Gastroesophageal sphincter (tissue), 4 donors: Measurements from ENCODE around the gene MARF1. TPM values are rescaled to one million over a fixed set of nuclear protein-coding genes. Genes with fewer than 3 reads are reported as not detected.

Experiments
- ATAC-seq: fragments of 150-250 bp; one replicate; pipeline ENCODE4 v1.9.1; 2016; ENCODE audit warnings: mild to moderate bottlenecking, moderate library complexity
- H3K27ac ChIP-seq, 4 donors: fragments of 200-600 bp; sonication (generic) in 3 of 4; 1 replicate in 3 of 4; 2 replicates in 1 of 4; pipeline ENCODE4 v1.5.1; 2016 to 2019
- H3K27me3 ChIP-seq: fragments of 200-600 bp; sonication (generic); one replicate; pipeline ENCODE4 v1.5.1; 2019
- H3K36me3 ChIP-seq, 2 donors: fragments of 200-600 bp; sonication (generic); one replicate each; pipeline ENCODE4 v1.5.1; 2019; ENCODE audit warnings: control low read depth in 1 of 2
- H3K4me1 ChIP-seq, 3 donors: fragments of 200-600 bp; sonication (generic); 1 replicate in 2 of 3; 2 replicates in 1 of 3; pipeline ENCODE4 v1.5.1; 2016 to 2019; ENCODE audit warnings: control low read depth in 2 of 3
- H3K4me3 ChIP-seq, 2 donors: fragments of 200-600 bp; sonication (generic); one replicate each; pipeline ENCODE4 v1.5.1; 2019; ENCODE audit warnings: mild to moderate bottlenecking in 1 of 2, moderate library complexity in 1 of 2
- H3K9me3 ChIP-seq, 3 donors: fragments of 200-600 bp; sonication (generic); one replicate each; pipeline ENCODE4 v1.5.1; 2017 to 2019; ENCODE audit warnings: control low read depth in 2 of 3
- EP300 ChIP-seq: sonication (generic); formaldehyde crosslinking; IDR thresholded peaks from one replicate; pipeline ENCODE4 v1.6.1; 2017; ENCODE audit warnings: antibody characterized with exemption, mild to moderate bottlenecking
- POLR2A ChIP-seq, 2 donors: fragments of 450-650 bp; IDR thresholded peaks; one replicate each; pipeline ENCODE4 v1.6.1; 2017; ENCODE audit warnings: antibody characterized with exemption in 2 of 2, mild to moderate bottlenecking in 2 of 2, moderate library complexity in 1 of 2
- POLR2AphosphoS5 ChIP-seq: sonication (generic); formaldehyde crosslinking; IDR thresholded peaks from one replicate; pipeline ENCODE4 v1.6.1; 2017; ENCODE audit warnings: antibody characterized with exemption
- WGBS, 2 donors: methylation state at CpG; one replicate each; pipeline ENCODE4 v1.1.5; 2018; ENCODE audit warnings: low coverage in 1 of 2; 5-methylcytosine and 5-hydroxymethylcytosine counted together
- total RNA-seq, 4 donors: library from RNA; depleted of rRNA; stranded (reverse); fragments of >200 nt; gene quantifications; one replicate each; pipeline ENCODE4 v1.1.0, GENCODE V29; 2016
- TF ChIP-seq, protein P1 (sequence below), 4 experiments: fragments of 200-600 bp in 2 of 4; fragments of 450-650 bp in 2 of 4; sonication (generic) in 1 of 4; IDR thresholded peaks; one replicate each; pipeline ENCODE4 v1.5.1; 2017 to 2019; ENCODE audit warnings: antibody characterized with exemption in 4 of 4, mild to moderate bottlenecking in 2 of 4, moderate library complexity in 2 of 4

The MARF1 gene
- total RNA-seq, 4 donors from 2014 or later: 38.2 to 67.7 (median 53.3) TPM

DNA sequence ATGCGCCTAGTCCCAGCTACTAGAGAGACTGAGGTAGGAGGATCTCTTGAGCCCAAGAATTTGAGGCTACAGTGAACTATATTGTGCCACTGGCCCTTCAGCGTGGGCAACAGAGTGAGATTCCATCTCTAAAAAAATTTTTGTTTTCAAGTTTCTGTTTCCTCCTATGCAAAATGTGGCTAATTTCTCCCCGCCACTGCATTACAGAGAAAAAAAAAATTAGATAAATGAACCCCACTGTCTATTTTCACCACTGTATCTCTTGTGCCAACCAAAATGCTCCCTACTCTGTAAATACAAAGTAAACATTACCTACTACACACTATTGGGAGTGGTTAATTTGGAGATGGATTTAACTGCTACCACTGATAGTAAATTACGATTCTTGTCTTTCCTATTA, 2.0 kb downstream of the MARF1 start:
- peaks cover under 1 to 42% of the 10 kb centered on the region in 2 donors for H3K36me3 ChIP-seq
- TF ChIP-seq POLR2AphosphoS5: no peak
- TF ChIP-seq EP300: no peak
- no peak for TF ChIP-seq POLR2A (IDR thresholded peaks at IDR 0.05)
- TF ChIP-seq, protein P1, sequence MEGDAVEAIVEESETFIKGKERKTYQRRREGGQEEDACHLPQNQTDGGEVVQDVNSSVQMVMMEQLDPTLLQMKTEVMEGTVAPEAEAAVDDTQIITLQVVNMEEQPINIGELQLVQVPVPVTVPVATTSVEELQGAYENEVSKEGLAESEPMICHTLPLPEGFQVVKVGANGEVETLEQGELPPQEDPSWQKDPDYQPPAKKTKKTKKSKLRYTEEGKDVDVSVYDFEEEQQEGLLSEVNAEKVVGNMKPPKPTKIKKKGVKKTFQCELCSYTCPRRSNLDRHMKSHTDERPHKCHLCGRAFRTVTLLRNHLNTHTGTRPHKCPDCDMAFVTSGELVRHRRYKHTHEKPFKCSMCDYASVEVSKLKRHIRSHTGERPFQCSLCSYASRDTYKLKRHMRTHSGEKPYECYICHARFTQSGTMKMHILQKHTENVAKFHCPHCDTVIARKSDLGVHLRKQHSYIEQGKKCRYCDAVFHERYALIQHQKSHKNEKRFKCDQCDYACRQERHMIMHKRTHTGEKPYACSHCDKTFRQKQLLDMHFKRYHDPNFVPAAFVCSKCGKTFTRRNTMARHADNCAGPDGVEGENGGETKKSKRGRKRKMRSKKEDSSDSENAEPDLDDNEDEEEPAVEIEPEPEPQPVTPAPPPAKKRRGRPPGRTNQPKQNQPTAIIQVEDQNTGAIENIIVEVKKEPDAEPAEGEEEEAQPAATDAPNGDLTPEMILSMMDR (IDR thresholded peaks at IDR 0.05): no peak
- H3K27ac ChIP-seq: no peak overlapping the region
- peaks cover 5 to 33% (median 12%) of the 10 kb centered on the region in 3 donors for H3K4me1 ChIP-seq
- no peaks in the 10 kb centered on the region for H3K27me3 ChIP-seq
- H3K4me3 ChIP-seq: no peak overlapping the region
- H3K9me3 ChIP-seq: no peaks in the 10 kb centered on the region
- 59 to 74% methylated on average over 4 of the region's 4 CpGs for WGBS, 2 donors
- no peak for ATAC-seq

DNA sequence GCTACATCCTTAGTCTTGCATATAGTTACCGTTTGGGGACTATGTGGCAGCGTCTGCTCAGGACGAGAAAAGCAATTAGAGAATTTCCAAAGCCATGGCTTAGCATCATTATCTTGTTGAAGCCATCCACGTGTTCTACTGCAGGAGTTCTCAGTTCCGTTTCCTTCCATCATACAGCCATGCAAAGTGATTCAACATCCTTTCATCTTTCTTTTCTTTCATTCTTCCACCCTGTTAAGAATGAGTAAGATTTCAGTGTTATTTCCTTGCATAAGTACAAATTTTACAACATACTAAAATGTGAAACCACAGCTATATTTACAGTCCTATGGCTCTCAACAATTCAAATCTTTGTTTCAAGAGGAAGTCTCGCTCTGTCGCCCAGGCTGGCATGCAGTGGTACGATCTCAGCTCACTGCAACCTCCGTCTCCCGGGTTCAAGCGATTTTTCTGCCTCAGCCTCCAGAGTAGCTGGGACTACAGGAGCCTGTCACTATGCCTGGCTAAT, 3.8 kb downstream of the MARF1 start:
- Histone ChIP-seq H3K27me3 (no peaks in the 10 kb centered on the region), H3K9me3 (no peaks in the 10 kb centered on the region), H3K4me1 (peaks cover 5 to 30% (median 12%) of the 10 kb centered on the region in 3 donors), H3K36me3 (peaks cover 7 to 60% of the 10 kb centered on the region in 2 donors), H3K4me3 (no peak overlapping the region), H3K27ac (no peak overlapping the region)
- 73 to 78% methylated on average over 8 to 11 of the region's 11 CpGs for WGBS, 2 donors
- ATAC-seq: no peak
- TF ChIP-seq POLR2A (IDR thresholded peaks at IDR 0.05) (no peak), POLR2AphosphoS5 (no peak), EP300 (no peak)
- TF ChIP-seq, protein P1 (IDR thresholded peaks at IDR 0.05): no peak

DNA sequence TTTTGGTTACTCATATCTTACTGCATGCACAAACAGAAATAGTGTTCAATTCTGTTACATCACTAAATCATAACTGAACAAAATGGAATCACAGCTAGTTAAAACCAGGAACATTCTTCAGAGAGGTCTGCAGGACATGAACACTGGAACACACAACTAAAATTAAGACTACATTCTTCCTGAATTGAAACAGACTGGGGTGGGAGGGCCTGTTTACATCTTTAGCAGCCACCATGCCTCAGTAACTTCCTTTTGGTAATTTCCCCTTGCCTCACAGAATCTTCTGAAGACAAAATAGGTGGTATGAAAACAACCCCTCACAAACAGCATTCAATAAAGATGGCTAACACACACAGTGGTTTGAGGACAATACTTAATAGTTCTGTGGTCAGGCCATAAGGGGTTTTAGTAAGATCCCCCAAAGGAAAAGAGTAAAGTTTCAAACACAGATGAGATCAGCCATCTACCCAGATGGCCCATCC, 6.5 kb downstream of the MARF1 start:
- no peak for TF ChIP-seq POLR2A (IDR thresholded peaks at IDR 0.05)
- TF ChIP-seq POLR2AphosphoS5: no peak
- no peak for TF ChIP-seq EP300
- TF ChIP-seq, protein P1 (IDR thresholded peaks at IDR 0.05): no peak
- Histone ChIP-seq H3K27ac (no peak overlapping the region), H3K4me1 (peaks cover 0 to 15% (median 2%) of the 10 kb centered on the region in 3 donors), H3K36me3 (peaks cover 7 to 87% of the 10 kb centered on the region in 2 donors), H3K4me3 (no peak overlapping the region), H3K27me3 (no peaks in the 10 kb centered on the region), H3K9me3 (no peaks in the 10 kb centered on the region)
- no peak for ATAC-seq

DNA sequence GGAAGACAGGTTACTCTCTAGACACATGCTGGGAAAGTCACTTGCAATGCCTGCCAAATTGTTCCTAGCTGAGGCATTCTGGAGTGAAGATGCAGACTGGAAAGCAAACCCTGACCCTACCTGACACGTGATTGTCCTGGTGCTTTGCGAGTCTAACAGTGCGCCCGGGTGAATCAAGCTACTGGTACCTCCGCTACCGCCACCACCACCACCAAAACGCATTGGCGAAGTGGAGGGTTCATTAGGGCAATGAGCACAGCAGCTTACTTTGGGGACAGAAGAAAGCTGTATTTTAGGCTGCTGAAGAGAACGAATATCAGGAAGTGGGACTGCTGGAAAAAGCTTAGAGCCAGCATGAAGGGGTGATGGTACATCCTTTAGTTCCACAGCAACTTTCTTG, 7.0 kb downstream of the MARF1 start:
- Histone ChIP-seq H3K27ac (no peak overlapping the region), H3K9me3 (no peaks in the 10 kb centered on the region), H3K27me3 (no peaks in the 10 kb centered on the region), H3K4me3 (no peak overlapping the region), H3K36me3 (peaks cover 7 to 92% of the 10 kb centered on the region in 2 donors), H3K4me1 (peaks cover 0 to 10% (median 0%) of the 10 kb centered on the region in 3 donors)
- TF ChIP-seq POLR2A (IDR thresholded peaks at IDR 0.05): no peak
- TF ChIP-seq POLR2AphosphoS5: no peak
- TF ChIP-seq, protein P1 (IDR thresholded peaks at IDR 0.05): no peak
- no peak for TF ChIP-seq EP300
- no peak for ATAC-seq
- 92 to 96% methylated on average over 3 to 5 of the region's 9 CpGs for WGBS, 2 donors

DNA sequence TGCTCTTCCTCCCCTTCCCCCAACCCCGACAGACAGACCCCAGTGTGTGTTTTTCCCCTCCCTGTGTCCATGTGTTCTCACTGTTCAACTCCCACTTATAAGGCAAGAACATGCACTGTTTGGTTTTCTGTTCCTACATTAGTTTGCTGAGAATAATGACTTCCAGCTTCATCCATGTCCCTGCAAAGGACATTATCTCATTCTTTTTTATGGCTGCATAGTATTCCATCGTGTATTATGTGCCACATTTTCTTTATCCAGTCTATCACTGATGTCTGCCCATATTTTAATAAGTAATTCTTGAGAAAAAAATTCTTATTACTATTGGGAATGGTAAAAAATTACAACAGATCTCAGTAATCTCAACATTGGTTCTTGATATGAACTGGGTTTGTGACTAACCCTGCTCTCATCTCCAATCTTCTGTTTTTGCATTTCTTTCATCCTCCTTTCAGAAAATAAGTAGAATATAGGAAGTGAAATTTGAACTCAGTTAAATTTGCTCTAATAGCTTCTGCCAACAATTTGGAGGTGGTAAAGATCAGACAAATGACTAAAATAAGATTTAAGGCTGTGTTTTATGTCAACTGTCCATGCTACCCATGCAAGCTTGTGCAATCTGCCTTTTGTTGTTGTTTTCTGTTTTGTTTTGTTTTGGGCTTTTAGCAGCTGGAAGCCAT, 11.1 kb downstream of the MARF1 start:
- ATAC-seq: no peak
- Histone ChIP-seq H3K27ac (no peak overlapping the region), H3K4me3 (no peak overlapping the region), H3K9me3 (no peaks in the 10 kb centered on the region), H3K4me1 (no peaks in the 10 kb centered on the region), H3K36me3 (peaks cover 7 to 90% of the 10 kb centered on the region in 2 donors), H3K27me3 (no peaks in the 10 kb centered on the region)
- WGBS, 2 donors: 100% methylated on average over 2 of the region's 2 CpGs
- no peak for TF ChIP-seq POLR2AphosphoS5
- TF ChIP-seq, protein P1 (IDR thresholded peaks at IDR 0.05): no peak
- TF ChIP-seq EP300: no peak
- no peak for TF ChIP-seq POLR2A (IDR thresholded peaks at IDR 0.05)
